Measurements from ENCODE around the gene ACTG1. TPM values are rescaled to one million over a fixed set of nuclear protein-coding genes. Genes with fewer than 3 reads are reported as not detected.

The ACTG1 gene
- total and polyA plus RNA-seq, 9 of the 15 experiments (the other 6 are each of a cell fraction or from before 2014, with no cell fraction given) = 224 to 1,775 (median 568) TPM

- TF ChIP-seq ZNF609 (CRISPR knock-in tag; IDR thresholded peaks at IDR 0.05; ENCODE audit: borderline replicate concordance) = no peak
- TF ChIP-seq BMI1 (IDR thresholded peaks at IDR 0.05; ENCODE audit: low read length) = no peak
- peak; percentile 52; the same call in 1 of the 2 replicates for TF ChIP-seq ZNF282 (CRISPR knock-in tag; IDR thresholded peaks at IDR 0.05)
- no peak for TF ChIP-seq ZNF444 (CRISPR knock-in tag; IDR thresholded peaks at IDR 0.05)
- TF ChIP-seq ZNF699 (CRISPR knock-in tag; IDR thresholded peaks at IDR 0.05; ENCODE audit: insufficient replicate concordance) = no peak
- TF ChIP-seq USF1 (CRISPR knock-in tag; IDR thresholded peaks at IDR 0.05) = no peak
- no peak for TF ChIP-seq STAT5B (CRISPR knock-in tag; IDR thresholded peaks at IDR 0.05)
- TF ChIP-seq ATF6 (CRISPR knock-in tag; IDR thresholded peaks at IDR 0.05) = no peak
- peak; percentile 6 for TF ChIP-seq HMGN3 (IDR thresholded peaks at IDR 0.05; ENCODE audit: borderline replicate concordance, extremely low read depth, insufficient read length, low read depth, low read length)
- no peak for TF ChIP-seq NFYB (IDR thresholded peaks at IDR 0.05; ENCODE audit: extremely low read depth, insufficient read length)
- no peak for TF ChIP-seq PHB2 (IDR thresholded peaks at IDR 0.05; ENCODE audit: low read depth)
- no peak for TF ChIP-seq IFI16 (CRISPR knock-in tag; IDR thresholded peaks at IDR 0.05)
- TF ChIP-seq ETS1 (conservative IDR thresholded peaks at IDR 0.05; ENCODE audit: control insufficient read depth, low read depth, low read length) = 0 out of 2 replicates have a peak, but pooled peaks have one; percentile 10
- TF ChIP-seq CBX8 (IDR thresholded peaks at IDR 0.05; ENCODE audit: borderline replicate concordance, extremely low read depth, low read depth, low read length, poor library complexity, severe bottlenecking) = no peak
- no peak for TF ChIP-seq ZNF639 (CRISPR knock-in tag; conservative IDR thresholded peaks at IDR 0.05 in 1 of 2, IDR thresholded peaks at IDR 0.05 in 1 of 2)
Observed at GRCh38 chr17:81488276-81488860, 24.2 kb downstream of the ACTG1 start (continued).

Measured in K562 (cell line).